ENCODE data around the gene RPAP3. TPM values are rescaled to one million over a fixed set of nuclear protein-coding genes. Genes with fewer than 3 reads are reported as not detected.

RPAP3 gene
- total and polyA plus RNA-seq, 12 donors, result 4.8 to 28.0 (median 20.9) TPM

GRCh38 chr12:47707905-47708543, 2.2 kb upstream of the RPAP3 start:
- intact Hi-C loops (cut with DNase I), result loop anchor here in 1 of 10 donors (2.0 to 10.0 kb wide), 2 partner anchors 255 to 377 kb away; partner anchors contain the start of gene TMEM106C
- no peak for DNase-seq

DNA sequence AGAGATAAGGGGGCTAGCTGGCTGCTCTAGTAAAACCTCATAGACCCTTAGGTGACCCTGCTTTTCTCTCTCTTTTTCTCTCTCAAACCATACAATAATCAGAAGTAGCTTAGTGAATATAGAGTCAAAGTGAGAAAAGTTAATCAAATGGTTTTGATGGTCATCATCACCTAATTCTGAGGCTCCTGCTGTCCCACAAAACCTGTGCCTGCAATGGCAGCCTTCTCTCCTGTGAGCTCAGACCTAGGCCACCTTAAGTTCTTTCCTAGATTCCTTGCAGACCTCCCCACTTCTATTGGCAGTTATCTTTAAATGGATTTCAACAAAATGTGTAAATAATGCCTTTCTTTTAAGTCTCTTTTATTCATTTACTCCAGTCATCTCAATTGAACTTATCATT, 1.5 kb upstream of the RPAP3 start:
- DNase-seq (no peak), ATAC-seq (no peak)
- intact Hi-C loops (cut with DNase I), result loop anchor here in 1 of 10 donors (2.0 to 10.0 kb wide), 2 partner anchors 255 to 377 kb away; partner anchors contain the start of gene TMEM106C
- no peak for TF ChIP-seq CTCF (IDR thresholded peaks at IDR 0.05)
- Histone ChIP-seq H3K36me3 (peaks cover 0 to 4% (median 0%) of the 10 kb centered on the region in 9 donors), H3K27me3 (no peaks in the 10 kb centered on the region), H3K27ac (peak overlapping the region in 1 of 10 donors; percentile 91), H3K9me3 (no peaks in the 10 kb centered on the region), H3K4me3 (peak overlapping the region in 1 of 10 donors; percentile 94), H3K4me1 (peaks cover 3 to 52% (median 17%) of the 10 kb centered on the region in 9 donors)

More at GRCh38 chr12:47707905-47708543, 2.2 kb upstream of the RPAP3 start:
- Histone ChIP-seq H3K36me3 (no peaks in the 10 kb centered on the region), H3K9me3 (no peaks in the 10 kb centered on the region), H3K4me3 (no peak overlapping the region), H3K4me1 (peaks cover 3 to 52% (median 17%) of the 10 kb centered on the region in 9 donors), H3K27ac (peak overlapping the region in 1 of 10 donors; percentile 91), H3K27me3 (no peaks in the 10 kb centered on the region)
- ATAC-seq, result no peak
- TF ChIP-seq CTCF (IDR thresholded peaks at IDR 0.05), result no peak
- 69 to 77% methylated on average over 5 of the region's 5 CpGs for WGBS, 2 donors

DNA sequence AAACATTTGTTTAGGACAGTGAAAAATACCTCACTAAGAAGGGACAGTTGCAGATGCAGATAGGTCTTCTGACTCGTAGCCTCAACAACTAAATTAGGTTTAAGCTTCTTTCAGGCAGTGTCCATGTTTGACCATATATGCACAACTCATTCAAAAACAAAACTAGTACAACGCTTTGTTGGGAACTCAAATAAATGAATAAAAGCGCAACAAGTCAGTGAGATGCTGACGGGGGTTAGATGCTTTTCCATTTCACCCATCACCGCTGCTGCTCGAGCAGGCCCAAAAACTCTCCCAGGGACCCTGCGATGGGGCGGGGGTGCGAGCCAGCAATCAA, 633 bp downstream of the RPAP3 start:
- no peak for ATAC-seq
- intact Hi-C loops (cut with DNase I), result loop anchor here in 1 of 10 donors (10.0 kb wide), 1 partner anchor 380 kb away; no protein-coding TSS in a partner anchor
- DNase-seq, result no peak
- H3K36me3 ChIP-seq, result peaks cover 0 to 25% (median 8%) of the 10 kb centered on the region in 9 donors
- peaks cover 3 to 44% (median 17%) of the 10 kb centered on the region in 9 donors for H3K4me1 ChIP-seq
- H3K4me3 ChIP-seq, result peak overlapping the region; percentile 82 to 99 (median 94)
- no peak for TF ChIP-seq CTCF (IDR thresholded peaks at IDR 0.05)
- WGBS, 2 donors, result 1 to 3% methylated on average over 9 of the region's 9 CpGs
- no peaks in the 10 kb centered on the region for H3K27me3 ChIP-seq
- no peaks in the 10 kb centered on the region for H3K9me3 ChIP-seq
- peak overlapping the region in 9 of 10 donors; percentile 78 to 91 (median 86) for H3K27ac ChIP-seq

DNA sequence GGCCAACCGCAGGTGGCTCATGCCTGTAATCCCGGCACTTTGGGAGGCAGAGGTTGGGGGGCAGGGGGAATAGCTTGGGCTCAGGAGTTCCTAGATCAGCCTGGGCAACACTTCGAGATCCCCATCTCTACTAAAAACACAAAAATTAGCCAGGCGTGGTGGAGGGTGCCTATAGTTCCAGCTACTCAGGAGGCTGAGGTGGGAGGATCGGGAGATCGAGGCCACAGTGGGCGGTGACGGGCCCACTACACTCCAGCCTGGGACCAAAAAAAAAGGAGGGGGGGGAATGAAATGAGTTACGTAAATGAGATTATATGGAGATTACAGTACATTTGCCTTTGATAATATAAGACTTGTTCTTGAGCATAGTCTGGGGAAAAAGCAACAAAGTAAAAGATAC, 1.1 kb downstream of the RPAP3 start:
- H3K4me1 ChIP-seq, result peaks cover 3 to 40% (median 17%) of the 10 kb centered on the region in 9 donors
- ATAC-seq (no peak), DNase-seq (no peak)
- no peak overlapping the region for H3K27ac ChIP-seq
- no peaks in the 10 kb centered on the region for H3K9me3 ChIP-seq
- peak overlapping the region in 7 of 10 donors; percentile 89 to 98 (median 95) for H3K4me3 ChIP-seq
- 93% methylated on average over 9 of the region's 9 CpGs for WGBS, 2 donors
- intact Hi-C loops (cut with DNase I), result loop anchor here in 1 of 10 donors (10.0 kb wide), 1 partner anchor 380 kb away; no protein-coding TSS in a partner anchor
- no peaks in the 10 kb centered on the region for H3K27me3 ChIP-seq
- peaks cover 0 to 30% (median 13%) of the 10 kb centered on the region in 9 donors for H3K36me3 ChIP-seq
- TF ChIP-seq CTCF (IDR thresholded peaks at IDR 0.05), result no peak

Measured in heart right ventricle (tissue), 16 donors.